ENCODE results near the gene TKT.

DNA sequence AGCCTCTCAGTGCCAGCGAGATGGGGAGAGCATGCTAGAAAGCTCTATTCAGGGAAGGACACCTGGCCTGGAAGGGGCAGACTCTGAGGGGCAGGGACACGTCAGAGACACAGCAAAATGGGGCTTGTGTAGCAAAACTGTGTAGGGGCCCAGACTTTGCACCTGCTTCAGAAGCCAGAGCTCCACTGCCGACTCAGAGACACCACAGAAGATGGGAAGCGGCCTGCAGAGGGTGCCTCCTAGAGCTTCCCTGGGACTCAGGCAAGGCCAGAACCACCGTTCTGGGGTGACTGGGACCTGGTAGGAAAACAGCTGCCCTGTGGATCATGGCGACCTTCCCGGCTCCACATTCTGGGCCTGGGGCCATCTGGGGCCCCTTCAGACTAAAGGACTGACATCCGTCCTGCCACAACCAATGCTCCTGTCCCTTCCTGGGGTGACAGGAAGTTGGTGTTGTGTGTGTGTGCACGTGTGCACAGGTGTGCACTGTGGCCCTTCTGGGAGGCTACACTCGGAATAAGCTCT is 17.4 kb upstream of the TKT start:
- TF ChIP-seq SUZ12 (IDR thresholded peaks at IDR 0.05) (no peak), HDGF (IDR thresholded peaks at IDR 0.05; ENCODE audit: borderline replicate concordance) (no peak), FOXK2 (IDR thresholded peaks at IDR 0.05) (no peak), L3MBTL2 (conservative IDR thresholded peaks at IDR 0.05) (no peak), ZNF384 (IDR thresholded peaks at IDR 0.05) (no peak), BHLHE40 (IDR thresholded peaks at IDR 0.05; ENCODE audit: borderline replicate concordance) (no peak), ARNT (IDR thresholded peaks at IDR 0.05) (no peak), FOXM1 (IDR thresholded peaks at IDR 0.05; ENCODE audit: borderline replicate concordance) (no peak)
